Stomach (tissue), 9 donors: ENCODE results near the gene UBAC2. TPM values are rescaled to one million over a fixed set of nuclear protein-coding genes. Genes with fewer than 3 reads are reported as not detected.

Source experiments
- DNase-seq, 2 donors: peaks; one replicate each; pipeline versions ENCODE4 v3.0.0 to v3.0.0-alpha.2; 2013 to 2019
- H3K27ac ChIP-seq, 5 donors: fragments of 200-600 bp in 4 of 5; sonication (generic) in 4 of 5; one replicate each; pipeline ENCODE4 v1.5.1; 2013 to 2019; ENCODE audit warnings: mild to moderate bottlenecking in 1 of 5, moderate library complexity in 1 of 5
- H3K27me3 ChIP-seq, 3 donors: fragments of 200-600 bp; sonication (generic); one replicate each; pipeline ENCODE4 v1.5.1; 2017 to 2019; ENCODE audit warnings: mixed run types in 1 of 3
- H3K36me3 ChIP-seq, 4 donors: fragments of 200-600 bp; sonication (generic); 1 replicate in 3 of 4; 2 replicates in 1 of 4; pipeline ENCODE4 v1.5.1; 2016 to 2019
- H3K4me1 ChIP-seq, 4 donors: fragments of 200-600 bp; sonication (generic); one replicate each; pipeline ENCODE4 v1.5.1; 2016 to 2019
- H3K4me3 ChIP-seq, 4 donors: fragments of 200-600 bp; sonication (generic) in 3 of 4; one replicate each; pipeline ENCODE4 v1.5.1; 2016 to 2019; ENCODE audit warnings: mild to moderate bottlenecking in 1 of 4
- H3K9me3 ChIP-seq, 4 donors: fragments of 200-600 bp; sonication (generic); one replicate each; pipeline ENCODE4 v1.5.1; 2016 to 2019
- EP300 ChIP-seq: sonication (generic); formaldehyde crosslinking; IDR thresholded peaks from one replicate; pipeline ENCODE4 v1.6.1; 2017; ENCODE audit warnings: antibody characterized with exemption
- POLR2A ChIP-seq, 4 donors: fragments of 450-650 bp; IDR thresholded peaks; one replicate each; pipeline ENCODE4 v1.6.1; 2016; ENCODE audit warnings: antibody characterized with exemption in 4 of 4, control low read depth in 2 of 4, mild to moderate bottlenecking in 1 of 4, moderate library complexity in 1 of 4
- POLR2AphosphoS5 ChIP-seq, 3 donors: sonication (generic); formaldehyde crosslinking; IDR thresholded peaks; one replicate each; pipeline ENCODE4 v1.6.1; 2016; ENCODE audit warnings: antibody characterized with exemption in 3 of 3
- WGBS, 5 donors: extraction: QIAGEN DNeasy Blood & Tissue Kit in 3 of 5; methylation state at CpG; one replicate each; pipeline versions ENCODE4 v1.1.5 to v1.1.7; 2013 to 2018; 5-methylcytosine and 5-hydroxymethylcytosine counted together
- intact Hi-C: fragments of 100-400 bp; cut with DNase I; formaldehyde crosslinking; loops from one replicate; pipeline ENCODE4 v1.15.1; 2023; ENCODE audit warnings: low total_unique reads
- polyA plus RNA-seq, 3 donors: library from polyadenylated mRNA; stranded (reverse); fragments of 200-250 nt; gene quantifications; one replicate each; pipeline ENCODE4 v1.2.3, GENCODE V29; 2013
- total RNA-seq, 5 donors: library from RNA; depleted of rRNA; stranded (reverse); fragments of >200 nt; gene quantifications; one replicate each; pipeline versions ENCODE4 v1.1.0 to v1.2.3, GENCODE V29; 2014 to 2016
- TF ChIP-seq, protein P1 (sequence below), 7 experiments: fragments of 450-650 bp in 4 of 7; fragments of 200-600 bp in 3 of 7; sonication (generic) in 3 of 7; IDR thresholded peaks; one replicate each; pipeline ENCODE4 v1.5.1; 2016 to 2019; ENCODE audit warnings: antibody characterized with exemption in 7 of 7, control low read depth in 2 of 7, mild to moderate bottlenecking in 1 of 7
- donor health status: healthy with polysubstance abuse.
- donor health status: Bipolar disorder and iron deficiency.
- donor health status: healthy.

The UBAC2 gene
- total and polyA plus RNA-seq, 8 donors, result 18.1 to 68.8 (median 40.1) TPM

DNA sequence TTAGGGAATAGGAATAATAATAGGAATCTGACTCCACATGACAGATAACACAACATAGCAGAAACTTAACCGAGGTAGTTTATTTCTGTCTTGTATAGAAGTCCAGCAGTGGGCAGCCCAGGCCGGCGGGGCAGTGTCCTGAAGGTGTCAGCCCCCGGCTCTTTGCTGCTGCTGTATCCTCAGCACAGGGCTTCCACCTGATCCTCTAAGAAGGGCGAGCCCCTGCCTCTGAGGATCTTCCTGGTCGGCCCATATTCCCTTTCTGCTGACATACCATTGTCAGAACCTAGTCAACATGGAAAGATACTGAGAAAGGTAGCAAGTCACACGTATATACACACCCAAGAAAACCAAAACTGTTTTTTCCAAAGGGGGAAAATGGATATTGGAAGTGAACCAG is 162.7 kb downstream of the UBAC2 start:
- Histone ChIP-seq H3K27ac (no peak overlapping the region), H3K27me3 (no peaks in the 10 kb centered on the region), H3K36me3 (peaks cover 0 to 35% (median 31%) of the 10 kb centered on the region in 4 donors), H3K9me3 (no peaks in the 10 kb centered on the region), H3K4me1 (peaks cover 0 to 11% (median 5%) of the 10 kb centered on the region in 4 donors), H3K4me3 (no peak overlapping the region)
- 86 to 89% (median 88%) methylated on average over 7 of the region's 7 CpGs for WGBS, 5 donors
- no peak for DNase-seq
- intact Hi-C loops, result no loop called here
- TF ChIP-seq EP300 (no peak), POLR2AphosphoS5 (IDR thresholded peaks at IDR 0.05) (no peak), POLR2A (IDR thresholded peaks at IDR 0.05) (no peak)
- TF ChIP-seq, protein P1, sequence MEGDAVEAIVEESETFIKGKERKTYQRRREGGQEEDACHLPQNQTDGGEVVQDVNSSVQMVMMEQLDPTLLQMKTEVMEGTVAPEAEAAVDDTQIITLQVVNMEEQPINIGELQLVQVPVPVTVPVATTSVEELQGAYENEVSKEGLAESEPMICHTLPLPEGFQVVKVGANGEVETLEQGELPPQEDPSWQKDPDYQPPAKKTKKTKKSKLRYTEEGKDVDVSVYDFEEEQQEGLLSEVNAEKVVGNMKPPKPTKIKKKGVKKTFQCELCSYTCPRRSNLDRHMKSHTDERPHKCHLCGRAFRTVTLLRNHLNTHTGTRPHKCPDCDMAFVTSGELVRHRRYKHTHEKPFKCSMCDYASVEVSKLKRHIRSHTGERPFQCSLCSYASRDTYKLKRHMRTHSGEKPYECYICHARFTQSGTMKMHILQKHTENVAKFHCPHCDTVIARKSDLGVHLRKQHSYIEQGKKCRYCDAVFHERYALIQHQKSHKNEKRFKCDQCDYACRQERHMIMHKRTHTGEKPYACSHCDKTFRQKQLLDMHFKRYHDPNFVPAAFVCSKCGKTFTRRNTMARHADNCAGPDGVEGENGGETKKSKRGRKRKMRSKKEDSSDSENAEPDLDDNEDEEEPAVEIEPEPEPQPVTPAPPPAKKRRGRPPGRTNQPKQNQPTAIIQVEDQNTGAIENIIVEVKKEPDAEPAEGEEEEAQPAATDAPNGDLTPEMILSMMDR (IDR thresholded peaks at IDR 0.05), result no peak

GRCh38 chr13:99363949-99364348 is 163.3 kb downstream of the UBAC2 start:
- H3K27me3 ChIP-seq, result no peaks in the 10 kb centered on the region
- peaks cover 0 to 37% (median 31%) of the 10 kb centered on the region in 4 donors for H3K36me3 ChIP-seq
- TF ChIP-seq EP300, result no peak
- TF ChIP-seq POLR2A (IDR thresholded peaks at IDR 0.05), result no peak
- TF ChIP-seq, protein P1 (IDR thresholded peaks at IDR 0.05), result no peak
- TF ChIP-seq POLR2AphosphoS5 (IDR thresholded peaks at IDR 0.05), result no peak
- no peaks in the 10 kb centered on the region for H3K9me3 ChIP-seq
- intact Hi-C loops, result no loop called here
- H3K4me3 ChIP-seq, result no peak overlapping the region
- no peak for DNase-seq
- WGBS, 5 donors, result 65 to 83% (median 82%) methylated on average over 1 of the region's 1 CpG
- peaks cover 0 to 11% (median 5%) of the 10 kb centered on the region in 4 donors for H3K4me1 ChIP-seq
- H3K27ac ChIP-seq, result no peak overlapping the region

DNA sequence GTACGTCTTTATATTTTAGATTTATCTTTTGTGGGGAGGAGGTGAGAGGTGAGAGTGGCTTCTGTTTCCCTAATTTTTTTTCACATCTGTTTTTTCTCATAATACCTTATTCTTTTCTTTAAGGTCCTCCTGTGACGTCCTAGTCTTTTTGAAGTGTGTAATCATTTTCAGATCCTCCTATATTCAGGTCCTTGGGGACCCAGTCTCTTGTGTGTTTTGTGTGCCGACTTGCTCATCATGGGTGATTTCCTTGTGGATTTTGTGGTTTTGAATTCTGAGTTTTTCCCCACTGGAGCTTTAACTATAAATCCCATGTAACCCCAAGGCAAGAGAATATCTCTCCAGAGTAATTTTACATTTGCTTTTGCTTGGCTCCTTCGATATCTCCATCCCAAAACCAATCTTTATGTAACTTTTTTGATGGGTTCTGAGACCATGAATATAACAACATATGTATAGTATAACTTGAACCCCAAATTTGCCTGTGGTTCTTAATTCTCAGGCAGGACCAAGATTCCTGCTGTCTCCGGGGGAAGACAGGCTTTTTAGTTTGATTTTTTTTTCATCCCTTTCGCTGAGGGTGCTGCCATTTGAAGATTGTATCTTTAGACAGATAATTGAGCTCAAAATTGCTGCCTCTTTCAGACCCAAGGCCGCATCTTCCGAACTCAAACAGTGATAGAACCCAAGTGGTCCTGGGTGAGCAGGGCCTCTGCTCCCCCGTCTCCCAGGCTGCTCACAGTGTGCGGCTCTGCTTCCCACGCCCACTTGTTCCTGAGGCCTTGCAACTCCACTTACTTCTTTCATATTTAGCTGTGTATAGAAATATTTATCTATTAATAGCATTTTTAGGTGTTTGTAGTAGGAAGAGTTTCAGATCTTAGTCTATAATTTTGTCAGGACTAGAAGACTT is 165.7 kb downstream of the UBAC2 start:
- DNase-seq, result no peak
- 86 to 94% (median 93%) methylated on average over 11 of the region's 11 CpGs for WGBS, 5 donors
- Histone ChIP-seq H3K4me3 (no peak overlapping the region), H3K27me3 (no peaks in the 10 kb centered on the region), H3K36me3 (peaks cover 0 to 41% (median 37%) of the 10 kb centered on the region in 4 donors), H3K27ac (no peak overlapping the region), H3K9me3 (no peaks in the 10 kb centered on the region), H3K4me1 (peaks cover 0 to 11% (median 5%) of the 10 kb centered on the region in 4 donors)
- intact Hi-C loops, result no loop called here
- TF ChIP-seq EP300, result no peak
- no peak for TF ChIP-seq POLR2AphosphoS5 (IDR thresholded peaks at IDR 0.05)

DNA sequence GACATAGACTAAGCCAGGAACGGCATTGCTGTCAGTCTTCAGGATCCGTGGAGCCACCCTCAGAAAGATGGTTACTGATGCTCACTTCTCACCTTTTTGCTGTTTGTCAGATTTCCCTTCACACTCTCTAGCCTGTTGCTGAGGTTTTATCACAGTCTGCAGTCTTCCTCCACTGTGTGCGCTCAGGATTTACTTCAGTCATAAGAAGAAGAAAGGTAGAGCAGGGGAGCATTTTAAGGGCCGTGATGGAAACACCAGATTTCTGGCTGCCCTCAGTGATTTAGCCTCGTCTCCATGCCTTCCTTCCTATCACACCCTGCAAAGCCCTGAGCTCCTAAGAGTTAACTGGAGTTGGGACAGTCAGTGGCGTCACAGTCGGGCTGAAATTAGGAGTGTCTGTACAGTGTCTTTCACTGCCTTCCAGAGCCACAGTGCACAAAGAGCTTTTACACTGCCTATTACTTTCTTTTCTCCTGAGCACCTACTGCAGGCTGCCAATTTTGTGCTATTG is 166.5 kb downstream of the UBAC2 start:
- Histone ChIP-seq H3K27ac (no peak overlapping the region), H3K4me3 (no peak overlapping the region), H3K4me1 (peaks cover 0 to 11% (median 5%) of the 10 kb centered on the region in 4 donors), H3K27me3 (no peaks in the 10 kb centered on the region), H3K9me3 (no peaks in the 10 kb centered on the region), H3K36me3 (peaks cover 0 to 39% (median 37%) of the 10 kb centered on the region in 4 donors)
- WGBS, 5 donors, result 83 to 89% (median 87%) methylated on average over 7 of the region's 7 CpGs
- intact Hi-C loops, result no loop called here
- peak in 1 of 2 donors; percentile 43 for DNase-seq
- TF ChIP-seq, protein P1 (IDR thresholded peaks at IDR 0.05), result no peak
- no peak for TF ChIP-seq POLR2A (IDR thresholded peaks at IDR 0.05)
- TF ChIP-seq POLR2AphosphoS5 (IDR thresholded peaks at IDR 0.05), result no peak
- no peak for TF ChIP-seq EP300
